Measurements from ENCODE around the gene EVI2A. TPM values are rescaled to one million over a fixed set of nuclear protein-coding genes. Genes with fewer than 3 reads are reported as not detected.

The EVI2A gene
- total and polyA plus RNA-seq, 9 of the 15 experiments (the other 6 are each of a cell fraction or from before 2014, with no cell fraction given), result 0.06 to 0.37 (median 0.15) TPM; not detected in 3

GRCh38 chr17:31286587-31286986 lies 34.8 kb downstream of the EVI2A start (continued):
- no peak for TF ChIP-seq ZNF707 (CRISPR knock-in tag; conservative IDR thresholded peaks at IDR 0.05)
- no peak for TF ChIP-seq POLR2H (tag; IDR thresholded peaks at IDR 0.05; ENCODE audit: low read depth)
- TF ChIP-seq PHB2 (IDR thresholded peaks at IDR 0.05; ENCODE audit: low read depth), result no peak
- no peak for TF ChIP-seq RBM14 (IDR thresholded peaks at IDR 0.05; ENCODE audit: borderline replicate concordance, insufficient read depth, low read depth, low read length)
- TF ChIP-seq COPS2 (conservative IDR thresholded peaks at IDR 0.05), result no peak

- ChIA-PET CTCF (ENCODE audit: low intra/inter-chr PET ratio) (no interaction called here), POLR2A (interaction anchor here (0.6 to 1.2 kb wide), 2 partner anchors 11 to 228 kb away, joined by 3 read pairs; no protein-coding TSS in a partner anchor)
- Histone ChIP-seq H2AFZ (ENCODE audit: low read depth, low read length) (no peak overlapping the region), H3K27ac (ENCODE audit: extremely low read depth, low read depth, low read length) (no peak overlapping the region), H3K9ac (ENCODE audit: insufficient read depth in 1 of 2, low read depth in 2 of 2, low read length in 2 of 2) (no peak overlapping the region), H3K4me1 (replicated peaks in 1 of 2; ENCODE audit: control insufficient read depth in 2 of 2, insufficient read depth in 2 of 2, low read length in 2 of 2) (no peaks in the 10 kb centered on the region), H3K9me3 (replicated peaks; ENCODE audit: control insufficient read depth, insufficient read depth, low read depth, low read length) (no peaks in the 10 kb centered on the region), H3K79me2 (ENCODE audit: control insufficient read depth, insufficient read depth, low read length) (no peaks in the 10 kb centered on the region), H3K4me2 (ENCODE audit: insufficient read depth, low read length) (no peak overlapping the region), H3K27me3 (ENCODE audit: control insufficient read depth in 2 of 2, insufficient read depth in 2 of 2, low read length in 2 of 2) (no peaks in the 10 kb centered on the region), H3K36me3 (ENCODE audit: control insufficient read depth, insufficient read depth, low read length) (peaks cover 20% of the 10 kb centered on the region; the same call in 1 of the 3 replicates), H3K4me3 (no peak overlapping the region), H4K20me1 (replicated peaks; ENCODE audit: control insufficient read depth, insufficient read depth, low read length) (no peaks in the 10 kb centered on the region), H3K9me1 (ENCODE audit: control insufficient read depth, insufficient read depth, low read length) (no peaks in the 10 kb centered on the region)
- DNase-seq (ENCODE audit: extremely low read depth in 1 of 4, low spot score in 3 of 4) (no peak), ATAC-seq (no peak), FAIRE-seq (no peak)
- BruUV-seq (replicated peaks), result no TSS peak
- in situ Hi-C loops (cut with MboI) (no loop called here), intact Hi-C loops (cut with micrococcal nuclease) (no loop called here)
- TF ChIP-seq ZFPM2 (CRISPR knock-in tag; IDR thresholded peaks at IDR 0.05) (no peak), SMC3 (conservative IDR thresholded peaks at IDR 0.05; ENCODE audit: insufficient read depth, low read depth, low read length) (no peak), ZBTB49 (CRISPR knock-in tag; IDR thresholded peaks at IDR 0.05; ENCODE audit: borderline replicate concordance) (no peak), CHD4 (IDR thresholded peaks at IDR 0.05; ENCODE audit: insufficient read depth, insufficient replicate concordance, low read depth, low read length, poor library complexity, severe bottlenecking) (no peak), ZNF384 (IDR thresholded peaks at IDR 0.05; ENCODE audit: low read depth, low read length) (no peak), ZBTB33 (CRISPR knock-in tag; IDR thresholded peaks at IDR 0.05) (no peak), SNAPC5 (CRISPR knock-in tag; IDR thresholded peaks at IDR 0.05) (no peak), CBFB (CRISPR knock-in tag; IDR thresholded peaks at IDR 0.05) (no peak), CBX3 (IDR thresholded peaks at IDR 0.05; ENCODE audit: borderline replicate concordance in 1 of 2, low read length in 2 of 2) (no peak)
- TF ChIP-seq, protein P1, sequence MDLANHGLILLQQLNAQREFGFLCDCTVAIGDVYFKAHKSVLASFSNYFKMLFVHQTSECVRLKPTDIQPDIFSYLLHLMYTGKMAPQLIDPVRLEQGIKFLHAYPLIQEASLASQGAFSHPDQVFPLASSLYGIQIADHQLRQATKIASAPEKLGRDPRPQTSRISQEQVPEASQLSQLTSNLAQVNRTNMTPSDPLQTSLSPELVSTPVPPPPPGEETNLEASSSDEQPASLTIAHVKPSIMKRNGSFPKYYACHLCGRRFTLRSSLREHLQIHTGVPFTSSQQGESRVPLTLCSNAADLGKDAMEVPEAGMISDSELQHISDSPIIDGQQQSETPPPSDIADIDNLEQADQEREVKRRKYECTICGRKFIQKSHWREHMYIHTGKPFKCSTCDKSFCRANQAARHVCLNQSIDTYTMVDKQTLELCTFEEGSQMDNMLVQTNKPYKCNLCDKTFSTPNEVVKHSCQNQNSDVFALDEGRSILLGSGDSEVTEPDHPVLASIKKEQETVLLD (IDR thresholded peaks at IDR 0.05), result no peak
Measured at GRCh38 chr17:31283841-31284240, 37.6 kb downstream of the EVI2A start.
